ENCODE results near the gene RPTOR. TPM values are rescaled to one million over a fixed set of nuclear protein-coding genes. Genes with fewer than 3 reads are reported as not detected.
A peak's percentile ranks its signal among the peaks of the same experiment; 100 is the strongest.

Gene RPTOR
- total RNA-seq, 6 donors from 2014 or later: 26.8 to 109 (median 36.8) TPM

DNA sequence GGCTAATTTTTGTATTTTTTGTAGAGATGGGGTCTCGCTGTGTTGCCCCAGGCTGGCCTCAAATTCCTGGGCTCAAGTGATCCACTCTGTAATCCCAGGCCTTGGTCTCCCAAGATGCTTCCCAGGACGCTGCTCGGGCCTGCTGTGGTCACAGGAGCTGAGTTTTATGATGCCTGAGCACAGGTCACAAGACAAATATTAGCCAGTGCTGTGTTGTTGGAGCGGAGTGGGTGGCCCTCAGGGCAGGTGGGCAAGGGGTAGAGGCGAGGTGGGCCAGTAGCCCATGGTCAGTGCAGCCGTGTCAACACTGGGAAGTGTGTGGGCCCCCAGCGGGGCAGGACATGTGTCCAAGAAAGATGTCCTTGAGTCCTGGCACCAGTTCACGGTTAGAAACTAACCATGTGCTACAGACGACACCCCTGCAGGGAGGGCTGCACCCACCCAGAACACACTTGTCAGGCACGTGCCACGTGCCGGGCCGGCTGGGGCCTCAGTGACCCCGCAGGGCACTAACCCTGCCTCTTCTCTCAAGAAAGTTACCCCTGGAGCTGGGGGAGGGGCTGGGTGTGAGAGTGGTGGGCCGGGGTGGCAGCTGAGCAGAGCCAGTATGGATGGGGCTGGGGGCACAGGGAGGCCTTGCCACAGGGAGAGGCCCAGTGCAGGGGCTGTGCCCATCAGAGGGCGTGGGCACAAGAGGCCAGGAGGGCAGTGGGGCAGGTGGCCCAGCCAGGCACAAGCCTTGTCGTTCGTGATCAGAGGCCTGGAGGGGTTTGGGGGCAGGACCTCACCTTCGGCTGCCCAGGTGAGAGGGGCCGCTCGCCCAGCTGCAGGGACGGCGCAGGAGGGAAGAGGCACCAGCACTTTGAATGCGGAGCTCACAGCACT, 343.9 kb downstream of the RPTOR start:
- H3K27ac ChIP-seq: no peak overlapping the region
- peaks cover 0 to 62% (median 39%) of the 10 kb centered on the region in 4 donors for H3K36me3 ChIP-seq
- ATAC-seq (ENCODE audit: low FRiP score in 2 of 2): no peak
- no peaks in the 10 kb centered on the region for H3K27me3 ChIP-seq
- WGBS, 2 donors: 94% methylated on average over 15 to 24 of the region's 24 CpGs
- TF ChIP-seq, protein P1, sequence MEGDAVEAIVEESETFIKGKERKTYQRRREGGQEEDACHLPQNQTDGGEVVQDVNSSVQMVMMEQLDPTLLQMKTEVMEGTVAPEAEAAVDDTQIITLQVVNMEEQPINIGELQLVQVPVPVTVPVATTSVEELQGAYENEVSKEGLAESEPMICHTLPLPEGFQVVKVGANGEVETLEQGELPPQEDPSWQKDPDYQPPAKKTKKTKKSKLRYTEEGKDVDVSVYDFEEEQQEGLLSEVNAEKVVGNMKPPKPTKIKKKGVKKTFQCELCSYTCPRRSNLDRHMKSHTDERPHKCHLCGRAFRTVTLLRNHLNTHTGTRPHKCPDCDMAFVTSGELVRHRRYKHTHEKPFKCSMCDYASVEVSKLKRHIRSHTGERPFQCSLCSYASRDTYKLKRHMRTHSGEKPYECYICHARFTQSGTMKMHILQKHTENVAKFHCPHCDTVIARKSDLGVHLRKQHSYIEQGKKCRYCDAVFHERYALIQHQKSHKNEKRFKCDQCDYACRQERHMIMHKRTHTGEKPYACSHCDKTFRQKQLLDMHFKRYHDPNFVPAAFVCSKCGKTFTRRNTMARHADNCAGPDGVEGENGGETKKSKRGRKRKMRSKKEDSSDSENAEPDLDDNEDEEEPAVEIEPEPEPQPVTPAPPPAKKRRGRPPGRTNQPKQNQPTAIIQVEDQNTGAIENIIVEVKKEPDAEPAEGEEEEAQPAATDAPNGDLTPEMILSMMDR (IDR thresholded peaks at IDR 0.05): no peak
- no peak for TF ChIP-seq POLR2A (IDR thresholded peaks at IDR 0.05)
- no peak for TF ChIP-seq EP300 (IDR thresholded peaks at IDR 0.05)
- TF ChIP-seq POLR2AphosphoS5 (IDR thresholded peaks at IDR 0.05): no peak
- no peak for DNase-seq
- H3K4me3 ChIP-seq: no peak overlapping the region
- no peaks in the 10 kb centered on the region for H3K9me3 ChIP-seq
- peaks cover 0 to 5% (median 0%) of the 10 kb centered on the region in 4 donors for H3K4me1 ChIP-seq

DNA sequence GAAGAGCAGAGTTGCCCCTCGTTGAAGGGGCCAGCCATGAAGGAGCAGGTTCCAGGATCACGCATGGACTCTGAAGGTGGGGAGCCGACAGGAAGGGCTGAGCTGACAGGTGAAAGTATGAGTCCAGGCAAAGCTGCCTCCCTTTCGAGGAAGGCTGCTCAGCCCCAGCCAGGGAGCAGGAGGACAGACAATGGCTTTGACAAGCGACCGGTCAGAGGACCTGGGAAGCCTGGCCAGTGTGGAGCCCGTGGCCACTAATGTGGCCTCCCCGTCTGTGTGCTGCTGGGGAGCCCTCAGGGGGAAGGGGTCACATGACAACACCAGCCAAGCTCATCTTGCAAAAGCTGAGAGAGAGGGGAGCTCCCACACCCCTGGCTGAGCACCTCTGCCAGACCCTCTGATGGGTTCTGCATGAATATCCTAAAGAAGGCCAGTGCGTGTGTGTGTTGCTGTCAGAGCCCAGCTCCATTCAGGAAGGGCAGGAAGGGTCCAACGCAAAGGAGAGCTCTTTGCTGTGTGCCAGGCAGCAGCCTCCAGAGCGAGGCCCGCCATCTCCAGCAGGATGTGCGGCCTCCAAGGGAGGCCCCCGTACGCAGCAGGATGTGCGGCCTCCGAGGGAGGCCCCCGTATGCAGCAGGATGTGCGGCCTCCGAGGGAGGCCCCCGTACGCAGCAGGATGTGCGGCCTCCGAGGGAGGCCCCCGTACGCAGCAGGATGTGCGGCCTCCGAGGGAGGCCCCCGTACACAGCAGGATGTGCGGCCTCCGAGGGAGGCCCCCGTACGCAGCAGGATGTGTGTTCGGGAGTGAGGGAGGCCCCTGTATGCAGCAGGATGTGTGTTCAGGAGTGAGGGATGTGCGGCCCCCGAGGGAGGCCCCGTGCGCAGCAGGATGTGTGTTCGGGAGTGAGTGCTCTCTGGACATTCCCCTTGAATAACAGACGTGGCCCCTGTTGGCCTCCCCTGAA, 344.9 kb downstream of the RPTOR start:
- WGBS, 2 donors: 85 to 86% methylated on average over 30 to 36 of the region's 40 CpGs

DNA sequence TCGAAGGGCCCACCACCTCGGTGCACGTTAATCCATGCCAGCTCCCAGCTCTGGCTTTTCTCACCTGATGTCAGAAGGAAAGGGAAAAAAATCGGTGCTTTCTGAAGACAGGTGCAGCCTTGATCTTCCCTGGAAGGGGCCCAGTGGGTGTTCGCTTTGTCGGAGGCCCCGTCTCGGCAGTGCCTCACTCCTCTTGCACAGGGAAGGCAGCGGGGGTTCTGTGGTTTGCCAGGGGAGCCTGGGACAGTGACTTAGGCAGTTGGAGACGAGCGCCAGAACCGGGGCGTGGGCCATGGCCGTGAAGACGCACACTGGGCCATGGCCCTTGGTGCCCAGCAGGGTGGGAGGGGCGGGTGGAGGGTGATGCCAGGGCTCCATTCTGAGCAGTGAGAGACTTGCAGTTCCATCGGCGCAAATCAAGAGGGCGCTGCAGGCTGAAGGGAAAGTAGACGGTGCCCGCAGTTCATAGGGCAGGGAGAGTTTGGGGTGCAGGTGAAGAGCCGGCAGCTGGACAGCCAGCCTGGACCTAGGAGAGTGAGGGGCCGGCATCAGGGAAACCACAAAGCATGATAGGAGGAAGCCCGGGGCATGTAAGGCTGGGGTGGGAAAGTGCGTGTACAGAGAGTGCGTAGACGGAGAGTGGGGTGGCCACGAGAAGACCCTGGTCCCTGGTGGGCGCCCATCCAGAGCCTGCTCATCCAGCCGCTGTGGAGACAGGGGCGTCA, 345.7 kb downstream of the RPTOR start:
- Histone ChIP-seq H3K4me3 (no peak overlapping the region), H3K36me3 (peaks cover 0 to 62% (median 29%) of the 10 kb centered on the region in 4 donors), H3K9me3 (no peaks in the 10 kb centered on the region), H3K4me1 (peaks cover 0 to 5% (median 0%) of the 10 kb centered on the region in 4 donors), H3K27me3 (no peaks in the 10 kb centered on the region), H3K27ac (no peak overlapping the region)
- no peak for DNase-seq
- TF ChIP-seq POLR2AphosphoS5 (IDR thresholded peaks at IDR 0.05) (no peak), POLR2A (IDR thresholded peaks at IDR 0.05) (no peak), EP300 (IDR thresholded peaks at IDR 0.05) (no peak)
- TF ChIP-seq, protein P1 (IDR thresholded peaks at IDR 0.05): no peak
- no peak for ATAC-seq (ENCODE audit: low FRiP score in 2 of 2)
- WGBS, 2 donors: 86 to 88% methylated on average over 31 of the region's 31 CpGs

More for the DNA sequence above, 344.9 kb downstream of the RPTOR start:
- Histone ChIP-seq H3K9me3 (no peaks in the 10 kb centered on the region), H3K4me1 (peaks cover 0 to 5% (median 0%) of the 10 kb centered on the region in 4 donors), H3K27ac (no peak overlapping the region), H3K4me3 (no peak overlapping the region), H3K27me3 (no peaks in the 10 kb centered on the region), H3K36me3 (peaks cover 0 to 62% (median 34%) of the 10 kb centered on the region in 4 donors)
- TF ChIP-seq POLR2A (IDR thresholded peaks at IDR 0.05): no peak
- TF ChIP-seq EP300 (IDR thresholded peaks at IDR 0.05): no peak
- no peak for TF ChIP-seq POLR2AphosphoS5 (IDR thresholded peaks at IDR 0.05)
- TF ChIP-seq, protein P1 (IDR thresholded peaks at IDR 0.05): no peak
- no peak for ATAC-seq (ENCODE audit: low FRiP score in 2 of 2)
- DNase-seq: no peak

DNA sequence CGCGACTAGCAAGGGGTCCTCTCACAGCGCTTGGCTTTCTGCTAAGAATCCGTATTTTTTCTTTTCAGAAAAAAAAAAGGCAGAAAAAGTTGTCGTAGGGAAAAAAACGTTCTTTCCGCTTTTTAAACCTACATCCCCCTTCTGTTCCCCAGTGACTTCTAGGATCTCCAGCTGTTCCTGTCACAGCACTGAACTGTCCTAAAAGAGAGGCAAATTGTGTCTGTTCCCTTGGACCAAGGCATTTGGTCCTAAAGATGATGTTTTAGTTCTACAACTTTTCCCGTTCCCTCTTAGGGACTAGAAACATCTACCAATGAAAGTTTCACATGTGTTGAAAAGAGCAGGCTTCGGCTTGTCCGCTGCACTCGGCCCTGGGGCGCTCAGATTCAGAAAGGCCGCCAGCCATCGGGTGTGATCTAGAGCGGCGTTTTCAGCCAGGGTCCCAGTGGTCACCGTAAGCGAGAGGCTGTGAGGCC, 346.3 kb downstream of the RPTOR start:
- no peak overlapping the region for H3K4me3 ChIP-seq
- WGBS, 2 donors: 85% methylated on average over 18 of the region's 18 CpGs
- peaks cover 0 to 5% (median 0%) of the 10 kb centered on the region in 4 donors for H3K4me1 ChIP-seq
- H3K27ac ChIP-seq: peak overlapping the region in 2 of 4 donors; percentile 56 to 64
- TF ChIP-seq POLR2A (IDR thresholded peaks at IDR 0.05): no peak
- TF ChIP-seq, protein P1 (IDR thresholded peaks at IDR 0.05): no peak
- no peaks in the 10 kb centered on the region for H3K27me3 ChIP-seq
- DNase-seq (no peak), ATAC-seq (ENCODE audit: low FRiP score in 2 of 2) (peak in 1 of 2 donors; percentile 34)
- peaks cover 0 to 61% (median 31%) of the 10 kb centered on the region in 4 donors for H3K36me3 ChIP-seq
- H3K9me3 ChIP-seq: no peaks in the 10 kb centered on the region

All from upper lobe of left lung (tissue), 6 donors.